IPS-NIHi11 (cell line): ENCODE measurements around the gene UNC119B.
"Not testable (repeated sequence)": the region's sequence is repeated elsewhere in the genome, so short reads cannot be mapped to it uniquely, and the experiment has no call there.

Source experiments
- DNase-seq: peaks from one replicate; pipeline ENCODE4 v3.0.0; 2012; ENCODE audit warnings: mixed read lengths, low spot score

UNC119B gene

DNA sequence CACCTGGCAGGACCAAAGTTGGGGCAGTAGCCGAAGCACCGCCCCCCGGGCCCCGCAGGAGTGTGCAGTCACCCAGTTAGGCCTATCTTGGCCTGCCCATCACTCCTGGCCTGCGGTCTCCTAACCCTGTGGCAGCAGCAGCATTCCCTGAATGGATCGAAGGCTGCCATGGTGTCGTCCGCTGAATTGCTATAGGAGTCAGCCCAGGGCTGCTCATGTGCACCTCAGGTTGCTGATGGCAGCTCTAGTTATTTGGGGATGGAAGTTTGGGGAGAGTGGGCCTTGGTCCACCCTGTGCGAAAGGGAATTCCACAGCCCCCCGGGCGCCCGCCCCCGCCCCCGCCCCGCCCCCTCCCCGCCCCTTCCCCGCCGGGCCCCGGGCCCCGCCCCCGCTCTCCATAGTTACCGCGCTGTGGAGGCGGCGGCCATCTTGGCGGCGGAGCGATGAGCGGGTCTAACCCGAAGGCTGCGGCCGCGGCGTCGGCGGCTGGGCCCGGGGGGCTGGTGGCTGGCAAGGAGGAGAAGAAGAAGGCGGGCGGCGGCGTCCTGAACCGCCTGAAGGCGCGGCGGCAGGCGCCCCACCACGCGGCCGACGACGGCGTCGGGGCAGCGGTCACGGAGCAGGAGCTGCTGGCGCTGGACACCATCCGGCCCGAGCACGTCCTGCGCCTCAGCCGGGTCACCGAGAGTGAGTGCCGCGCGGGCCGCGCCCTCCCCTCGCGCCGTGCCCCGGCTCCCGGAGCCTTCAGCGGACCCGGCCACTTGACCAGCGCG lies at the start of gene UNC119B:
Gene UNC119B (plus strand): TSS at position 428 of the 774 bp plus-strand sequence. CDS start 17 bp downstream, at position 445.
- DNase-seq, result peak; percentile 90

DNA sequence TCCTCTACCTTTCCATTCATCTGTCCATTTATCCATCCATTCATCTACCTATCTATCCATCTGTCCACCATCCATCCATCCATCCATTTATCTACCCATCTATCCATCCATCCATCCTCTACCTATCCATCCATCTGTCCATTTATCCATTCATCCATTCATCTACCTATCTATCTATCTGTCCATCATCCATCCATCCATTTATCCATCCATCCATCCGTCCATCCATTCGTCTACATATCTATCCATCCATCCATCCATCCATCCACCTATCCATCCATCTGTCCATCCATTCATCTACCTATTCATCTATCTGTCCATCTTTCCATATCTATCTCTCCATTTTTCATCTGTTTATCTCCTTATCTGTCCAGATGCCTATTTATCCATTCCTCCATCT lies 48.8 kb upstream of the UNC119B start:
- no peak for DNase-seq

DNA sequence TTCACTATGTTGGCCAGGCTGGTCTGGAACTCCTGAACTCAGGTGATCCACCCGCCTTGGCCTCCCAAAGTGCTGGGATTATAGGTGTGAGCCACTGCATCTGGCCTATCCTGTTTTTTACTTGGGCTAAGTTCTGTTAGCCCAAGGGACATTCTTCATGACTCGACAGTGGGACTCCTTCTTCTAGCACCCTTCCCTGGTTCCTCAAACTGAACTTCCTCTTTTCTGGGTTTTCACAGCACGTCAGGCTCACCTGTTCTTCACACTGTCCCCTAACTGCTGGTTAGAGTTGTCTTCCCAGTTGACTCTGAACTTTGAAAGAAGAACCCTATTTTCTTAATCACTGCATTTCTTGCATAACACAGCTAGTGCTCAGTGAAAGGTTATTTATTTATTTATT lies 47.4 kb upstream of the UNC119B start:
- DNase-seq, result no peak

DNA sequence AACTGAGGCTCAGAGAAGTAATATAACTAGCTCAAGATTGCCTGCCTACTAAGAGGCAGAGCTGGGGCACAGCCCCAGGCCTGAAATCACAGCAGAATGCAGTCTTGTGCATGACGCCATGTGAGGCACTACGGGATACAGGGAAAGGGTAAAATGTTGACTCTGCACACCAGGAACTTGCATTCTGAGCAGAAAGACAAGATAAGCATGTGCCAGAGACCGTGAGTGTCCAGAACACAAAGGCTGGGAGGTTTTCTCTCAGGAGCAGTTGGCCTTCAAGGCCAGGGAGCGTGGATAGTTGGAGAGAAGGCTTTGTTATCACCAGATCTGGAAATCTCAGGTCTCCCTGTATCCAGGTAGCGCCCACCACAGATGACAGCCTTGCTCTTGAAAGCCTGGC lies 46.5 kb upstream of the UNC119B start:
- DNase-seq, result no peak

DNA sequence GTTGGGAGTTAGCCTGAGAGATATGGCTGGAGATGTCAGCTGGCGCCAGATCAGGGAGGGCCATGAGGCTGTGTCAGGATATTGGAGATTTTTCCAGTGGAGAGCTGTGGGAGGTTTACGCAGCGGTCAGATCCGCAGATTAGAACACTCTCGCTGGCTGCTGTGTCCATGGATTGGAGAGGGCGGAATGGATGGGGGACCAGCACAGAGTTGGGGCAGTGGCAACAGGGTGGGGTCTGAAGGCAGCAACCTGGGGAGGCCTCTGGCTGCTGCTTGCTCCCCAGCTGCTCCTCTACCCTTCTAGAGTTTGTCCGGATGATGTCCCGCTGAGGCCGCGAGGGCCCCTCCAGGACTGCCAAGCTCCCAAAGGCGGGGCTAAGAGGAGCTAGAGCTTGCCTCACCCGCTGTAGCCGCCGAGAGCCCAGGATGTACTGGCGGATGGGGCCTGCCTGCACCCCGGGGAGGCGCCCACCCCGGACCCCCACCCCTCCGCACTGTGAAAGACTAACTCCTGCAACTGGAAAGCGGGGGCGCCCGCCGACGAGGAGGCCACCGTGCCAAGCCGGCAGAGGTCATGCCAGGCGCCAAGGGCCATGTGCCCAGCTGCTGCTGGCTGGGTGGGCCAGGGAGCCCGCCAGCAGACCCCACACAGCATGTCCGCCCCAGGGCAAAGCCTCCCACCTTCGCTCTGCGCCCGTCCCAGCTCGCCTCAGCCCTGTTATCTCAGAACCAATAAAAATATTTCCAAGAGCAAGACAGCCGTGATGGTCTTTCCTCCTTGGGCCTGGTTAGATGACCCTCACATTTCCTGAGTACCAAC lies 43.5 kb upstream of the UNC119B start:
- no peak for DNase-seq

DNA sequence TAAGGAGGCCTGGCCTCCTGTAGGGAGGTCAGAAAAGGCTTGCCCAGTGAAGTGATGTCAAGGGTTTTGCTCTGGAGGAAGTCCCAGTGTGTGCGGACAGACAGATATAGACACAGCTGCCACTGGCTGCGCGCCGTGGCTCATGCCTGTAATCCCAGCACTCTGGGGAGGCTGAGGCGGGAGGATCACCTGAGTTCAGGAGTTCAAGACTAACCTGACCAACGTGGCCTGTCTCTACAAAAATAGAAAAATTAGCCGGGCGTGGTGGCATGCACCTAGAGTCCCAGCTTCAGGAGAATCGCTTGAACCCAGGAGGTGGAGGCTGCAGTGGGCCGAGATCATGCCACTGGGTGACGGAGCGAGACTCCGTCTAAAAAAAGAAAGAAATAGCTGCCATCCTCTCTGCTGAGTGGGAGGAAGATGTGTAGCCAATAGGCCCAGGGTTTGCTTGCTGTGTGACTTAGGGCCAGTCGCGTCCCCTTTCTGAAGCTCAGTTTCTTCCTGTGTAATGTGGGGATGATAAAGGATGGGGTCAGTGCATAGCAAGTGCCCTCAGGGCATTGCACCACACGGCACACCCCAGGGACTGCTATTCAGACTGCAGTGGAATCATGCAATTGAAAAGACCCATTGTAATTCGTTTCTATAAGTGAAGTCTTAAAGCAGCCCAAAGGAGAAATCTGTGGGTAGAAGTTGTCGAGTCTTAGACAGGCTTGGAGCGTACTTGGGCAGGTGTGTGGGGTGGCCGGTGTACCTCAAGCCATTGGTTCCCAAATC lies 42.0 kb upstream of the UNC119B start:
- peak; percentile 56 for DNase-seq

DNA sequence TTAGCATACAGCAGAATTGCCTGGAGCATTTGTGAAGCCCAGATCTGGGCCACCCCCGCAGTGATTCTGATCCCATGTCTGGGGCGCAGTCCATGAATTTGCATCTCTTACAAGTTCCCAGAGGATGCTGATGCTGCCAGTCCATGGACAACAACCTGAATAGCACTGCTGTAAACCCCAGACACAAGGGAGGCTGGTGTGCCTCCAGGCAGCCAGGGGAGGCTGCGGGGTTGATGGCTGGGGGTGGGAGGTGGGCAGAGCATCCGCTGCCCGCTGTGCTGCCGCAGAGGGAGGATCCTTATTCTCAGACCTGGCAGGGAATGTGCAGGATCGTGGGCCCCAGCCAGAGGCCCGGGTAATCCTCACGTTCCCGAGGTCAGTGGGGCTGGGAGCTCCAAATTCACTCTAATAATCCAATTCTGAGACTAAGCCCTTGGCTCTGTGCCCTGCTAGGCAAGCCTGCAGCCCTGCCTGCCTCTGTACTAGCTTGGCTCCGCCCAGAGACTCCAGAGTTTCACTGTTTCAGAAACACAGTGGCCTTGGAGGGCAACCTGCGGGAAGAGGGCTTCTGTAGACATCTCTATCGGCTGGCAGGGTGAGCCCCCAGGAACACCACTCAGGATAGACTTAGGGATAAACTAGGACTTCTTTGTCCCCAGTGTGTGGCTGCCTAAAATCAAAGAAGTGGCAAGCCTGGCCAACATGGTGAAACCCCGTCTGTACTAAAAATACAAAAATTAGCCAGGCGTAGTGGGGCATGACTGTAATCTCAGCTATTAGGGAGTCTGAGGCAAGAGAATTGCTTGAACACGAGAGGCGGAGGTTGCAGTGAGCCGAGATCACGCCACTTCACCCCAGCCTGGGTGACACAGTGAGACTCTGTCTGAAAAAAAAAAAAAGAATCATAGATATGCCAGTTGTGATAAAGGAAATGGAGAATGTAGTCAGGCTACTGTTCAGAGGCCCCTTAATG lies 41.1 kb upstream of the UNC119B start:
- DNase-seq, result peak; percentile 65

DNA sequence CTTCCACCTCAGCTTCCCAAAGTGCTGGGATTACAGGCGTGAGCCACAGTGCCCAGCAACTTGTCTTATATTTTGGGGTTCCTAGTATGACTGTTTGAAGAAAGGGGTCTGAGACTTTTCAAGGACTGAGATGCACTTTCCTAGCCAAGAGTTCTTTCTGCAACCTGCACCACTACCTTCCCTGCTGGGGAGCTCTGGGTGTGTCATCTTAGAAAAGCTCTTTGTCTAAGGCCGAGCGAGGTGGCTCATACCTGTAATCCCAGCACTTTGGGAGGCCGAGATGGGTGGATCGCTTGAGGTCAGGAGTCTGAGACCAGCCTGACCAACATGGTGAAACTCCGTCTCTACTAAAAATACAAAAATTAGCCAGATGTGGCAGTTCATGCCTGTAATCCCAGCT lies 40.0 kb upstream of the UNC119B start:
- not testable (repeated sequence) for DNase-seq

DNA sequence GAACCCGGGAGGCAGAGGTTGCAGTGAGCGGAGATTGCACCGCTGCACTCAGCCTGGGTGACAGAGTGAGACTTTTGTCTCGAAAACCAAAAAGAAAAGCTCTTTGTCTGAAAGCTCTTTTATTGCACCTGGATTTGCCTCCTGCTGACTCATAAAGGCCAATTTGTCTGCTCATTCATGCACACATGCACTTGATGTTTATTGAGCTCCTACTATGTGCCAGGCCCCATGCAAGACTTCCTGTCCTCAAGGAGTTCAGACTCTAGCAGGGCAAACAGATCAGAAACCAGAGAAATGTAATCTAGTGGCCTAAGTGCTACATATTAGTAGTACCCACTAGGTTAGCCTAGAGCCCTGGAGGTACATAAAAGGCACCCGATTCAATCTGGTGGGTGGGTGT lies 39.6 kb upstream of the UNC119B start:
- DNase-seq, result no peak

DNA sequence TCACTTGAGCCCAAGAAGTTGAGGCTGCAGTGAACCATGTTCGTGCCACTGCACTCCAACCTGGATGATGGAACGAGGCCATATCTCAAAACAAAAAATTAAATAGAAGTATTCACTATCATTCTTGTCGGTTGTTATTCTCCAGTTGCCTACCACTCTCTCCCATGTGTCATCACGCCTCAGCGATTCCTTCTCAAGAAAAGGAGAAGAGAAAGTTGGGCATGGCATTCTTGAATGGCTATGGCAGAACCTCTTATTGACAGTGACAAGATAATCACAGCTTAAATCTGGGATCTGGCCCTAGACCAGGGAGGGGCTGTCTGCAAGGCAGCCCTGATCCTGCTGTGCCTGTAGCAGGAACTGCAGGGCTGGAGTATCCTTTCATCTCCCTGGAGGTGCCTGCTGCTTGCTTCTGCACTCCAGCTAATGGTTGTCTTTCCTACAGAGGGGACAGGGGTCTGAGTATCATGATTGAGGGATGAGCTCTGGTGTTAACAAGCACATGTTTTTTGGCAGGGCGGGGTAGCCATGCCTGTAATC lies 36.1 kb upstream of the UNC119B start:
- no peak for DNase-seq

DNA sequence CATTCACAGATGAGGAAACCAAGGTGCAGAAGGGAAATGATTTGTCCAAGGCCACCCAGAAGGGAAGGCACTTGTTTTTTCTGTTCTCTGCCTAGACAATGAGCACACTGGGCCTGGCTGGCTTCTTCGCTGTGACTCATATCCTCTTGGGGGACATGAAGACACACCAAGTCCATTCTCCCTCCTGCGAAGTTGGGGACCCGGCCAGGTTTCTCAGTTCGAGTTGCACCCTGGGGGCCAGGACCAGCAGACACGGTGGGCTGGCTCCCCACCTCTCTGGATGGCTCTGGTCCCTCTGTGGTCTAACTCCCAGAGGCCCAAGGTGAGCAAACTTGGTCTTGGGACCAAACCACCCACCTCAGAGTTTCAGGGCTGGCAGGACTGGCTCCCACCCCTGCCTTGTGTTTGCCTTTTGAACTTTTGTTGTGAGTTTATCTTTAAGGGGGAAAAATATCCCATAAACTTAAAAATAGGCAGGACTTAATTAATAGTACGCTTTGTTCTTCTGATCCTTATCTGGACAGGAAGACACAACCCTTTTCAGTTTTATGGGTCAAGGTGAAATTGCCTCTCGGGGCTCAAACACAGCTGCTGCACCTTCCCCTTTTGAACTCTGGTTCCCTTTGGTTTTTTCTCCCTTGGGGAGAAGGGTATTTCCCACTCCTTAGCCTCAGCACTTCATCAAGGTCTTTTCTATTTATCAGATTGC lies 32.3 kb upstream of the UNC119B start:
- no peak for DNase-seq

DNA sequence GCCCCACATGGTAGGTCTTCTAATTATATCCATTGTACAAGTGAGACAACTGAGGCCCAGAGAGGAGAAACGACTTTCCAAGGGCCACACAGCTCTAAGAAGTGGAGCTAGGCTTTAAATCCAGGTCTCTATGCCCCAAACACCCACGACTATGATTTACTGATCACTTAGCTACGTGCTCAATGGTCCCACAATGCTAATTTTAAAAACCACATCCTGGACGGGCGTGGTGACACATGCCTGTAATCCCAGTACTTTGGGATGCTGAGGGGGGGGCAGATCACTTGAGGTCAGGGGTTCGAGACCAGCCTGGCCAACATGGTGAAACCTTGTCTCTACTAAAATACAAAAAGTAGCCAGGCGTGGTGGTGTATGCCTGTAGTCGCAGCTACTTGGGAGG lies 31.7 kb upstream of the UNC119B start:
- no peak for DNase-seq

DNA sequence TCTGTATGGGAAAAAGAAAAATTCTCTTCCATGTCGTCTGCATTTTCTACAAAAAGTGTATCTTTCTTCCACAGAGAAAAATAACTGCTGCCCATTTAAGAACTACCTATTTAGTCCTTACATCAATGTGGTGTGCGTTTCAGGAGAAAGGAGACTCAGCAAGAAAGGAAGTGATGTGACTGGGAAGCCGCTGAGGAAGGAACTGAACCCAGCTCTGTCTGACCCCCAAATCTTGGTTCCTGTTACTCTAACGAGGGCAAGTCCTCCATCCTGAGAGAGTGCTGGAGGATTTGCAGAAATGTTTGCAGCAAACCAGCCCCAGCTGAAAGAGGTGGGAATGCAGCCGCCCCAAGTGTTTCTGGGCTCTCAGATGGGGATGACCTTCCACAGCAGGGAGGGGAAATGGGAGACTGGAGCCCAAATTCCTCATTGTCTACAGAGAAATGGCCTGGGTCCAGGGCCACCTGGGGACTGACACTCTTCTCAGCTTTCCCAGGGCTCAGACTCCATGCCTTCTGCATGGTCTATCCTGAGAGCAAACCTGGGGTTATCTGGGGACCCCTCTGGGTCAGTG lies 30.0 kb upstream of the UNC119B start:
- DNase-seq, result no peak

DNA sequence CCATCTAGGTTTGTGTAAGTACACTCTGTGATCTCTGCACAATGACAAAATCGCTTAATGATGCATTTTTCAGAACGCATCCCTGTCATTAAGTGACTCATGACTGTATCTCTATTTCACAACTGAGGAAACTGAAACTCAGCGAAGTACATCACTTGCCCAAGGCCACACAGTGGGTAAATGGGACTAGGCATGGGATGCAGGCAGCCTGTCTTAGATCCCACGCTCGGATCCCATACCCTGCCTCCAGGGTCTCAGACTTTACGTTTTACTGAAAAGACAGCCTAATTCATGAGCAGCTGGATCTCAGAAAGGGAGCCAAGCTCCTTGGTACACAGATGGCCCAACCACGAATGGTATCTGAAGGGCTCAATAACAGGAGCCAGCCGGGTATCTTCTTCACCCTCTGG lies 25.7 kb upstream of the UNC119B start:
- no peak for DNase-seq

DNA sequence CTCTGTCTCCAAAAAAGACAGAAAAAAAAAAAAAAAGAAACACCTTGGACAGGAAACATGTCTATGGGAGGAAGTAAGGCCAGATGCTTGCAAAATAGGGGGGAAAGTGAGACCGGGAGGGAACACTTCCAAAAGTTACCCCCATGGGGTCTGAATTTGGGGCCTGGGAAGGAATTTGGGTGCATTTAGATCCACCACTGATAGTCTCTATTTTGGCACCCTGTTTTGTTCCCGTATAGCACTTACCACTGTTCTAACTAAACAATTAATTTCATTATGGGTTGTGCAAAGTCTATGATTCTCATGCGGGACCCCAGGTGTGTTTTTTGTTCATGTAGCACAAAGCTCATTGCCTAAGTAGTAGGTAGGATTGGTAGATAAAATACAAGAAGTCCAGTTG lies 24.7 kb upstream of the UNC119B start:
- DNase-seq, result no peak

DNA sequence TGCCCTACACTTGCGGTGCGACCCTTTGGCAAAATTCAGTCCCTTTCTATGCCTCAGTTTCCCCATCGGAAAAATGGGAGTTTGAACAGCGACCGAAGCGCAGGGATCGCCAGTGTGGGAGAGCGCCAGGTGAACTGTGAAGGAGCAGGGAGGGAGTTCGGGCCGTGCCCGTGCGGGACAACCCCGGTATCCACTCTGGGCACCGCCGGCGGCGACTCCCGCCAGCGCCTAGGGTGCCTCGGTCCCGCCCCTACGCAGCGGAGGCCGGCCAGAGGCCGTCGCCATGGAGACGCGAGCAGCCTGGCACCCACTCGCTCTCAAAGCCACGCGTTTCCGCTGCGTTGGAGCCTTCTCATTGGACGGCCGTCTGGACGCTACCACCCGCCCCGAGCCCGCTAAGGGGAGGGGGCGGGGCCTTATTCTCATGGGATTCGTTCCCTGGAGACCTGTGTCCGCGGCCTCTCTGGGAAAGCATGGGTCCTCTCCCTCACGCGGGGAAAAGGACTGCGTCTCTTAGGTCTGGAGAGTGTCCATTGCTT lies 24.0 kb upstream of the UNC119B start:
- peak; percentile 95 for DNase-seq

DNA sequence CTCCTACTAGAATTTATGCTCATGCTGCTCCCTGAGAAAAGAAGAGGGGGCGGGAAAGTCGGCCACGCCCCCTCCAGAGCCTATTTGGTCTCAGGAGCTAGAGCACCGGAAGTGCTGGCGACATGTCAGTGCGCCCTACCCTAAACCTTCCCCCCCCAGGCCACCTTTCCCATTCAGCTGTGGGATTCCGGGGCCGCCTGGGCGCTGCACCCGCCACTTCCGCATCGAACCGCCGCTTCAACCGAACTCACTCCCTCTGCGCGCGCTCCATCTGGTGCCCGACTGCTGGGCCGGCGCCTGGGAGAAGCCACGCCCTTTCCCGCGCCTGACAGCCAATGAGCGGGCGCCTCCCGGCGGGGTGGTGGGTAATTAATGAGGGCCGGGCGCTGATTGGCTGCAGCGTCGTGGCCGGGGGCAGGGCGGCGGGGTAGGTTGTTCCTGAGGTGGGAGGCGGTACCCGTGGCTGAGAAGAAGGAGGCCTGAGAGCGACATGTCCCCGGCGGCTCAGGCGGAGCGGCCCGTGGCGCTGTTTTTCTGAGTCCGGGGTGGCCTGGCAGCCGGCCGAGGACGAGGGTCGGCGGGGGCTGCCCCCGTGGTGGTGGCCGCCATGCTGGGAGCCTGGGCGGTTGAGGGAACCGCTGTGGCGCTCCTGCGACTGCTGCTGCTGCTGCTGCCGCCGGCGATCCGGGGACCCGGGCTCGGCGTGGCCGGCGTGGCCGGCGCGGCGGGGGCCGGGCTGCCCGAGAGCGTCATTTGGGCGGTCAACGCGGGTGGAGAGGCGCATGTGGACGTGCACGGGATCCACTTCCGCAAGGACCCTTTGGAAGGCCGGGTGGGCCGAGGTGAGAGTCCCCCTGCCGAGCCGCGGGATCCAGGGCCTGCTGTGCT lies 23.3 kb upstream of the UNC119B start, which contains the start of gene MLEC:
Gene MLEC (plus strand): TSS at position 460 of the 888 bp plus-strand sequence. CDS start 148 bp downstream, at position 608.
- DNase-seq, result peak; percentile 99

DNA sequence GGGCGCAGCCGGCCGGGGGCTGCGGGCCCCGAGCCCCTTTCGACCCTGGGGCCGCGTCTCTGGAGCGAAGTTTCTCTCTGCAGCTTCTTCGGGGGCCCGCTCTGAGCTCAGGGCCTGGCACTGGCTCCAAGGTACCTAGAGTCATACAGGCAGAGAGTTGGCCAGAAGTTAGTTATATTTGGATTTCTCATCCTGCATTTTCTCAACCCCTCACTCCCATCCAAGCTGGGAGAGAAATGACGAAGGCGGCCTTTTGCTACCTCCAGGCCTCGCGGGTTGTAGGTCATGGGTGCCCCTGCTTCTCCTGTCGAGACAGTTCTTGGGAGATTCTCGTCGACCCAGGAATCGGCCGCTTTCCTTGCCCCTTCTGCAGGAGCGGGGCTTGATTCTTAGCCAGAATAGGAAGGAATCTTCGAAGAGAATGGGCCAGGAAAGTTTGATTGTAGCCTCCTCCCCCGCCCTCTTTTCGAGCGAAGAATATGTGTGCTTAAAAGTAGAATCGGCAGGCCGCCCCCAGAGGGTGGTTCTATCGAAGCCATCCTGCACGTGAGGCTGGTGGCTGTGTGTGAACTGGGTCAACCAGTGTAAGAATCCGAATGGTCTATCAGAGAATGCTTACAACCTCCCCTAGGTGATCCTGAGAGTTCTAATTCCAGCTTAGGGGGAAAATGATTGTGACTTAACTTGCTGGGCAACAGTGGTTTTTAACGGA lies 22.5 kb upstream of the UNC119B start:
- no peak for DNase-seq
